ENCODE results near the gene C5orf22. TPM values are rescaled to one million over a fixed set of nuclear protein-coding genes. Genes with fewer than 3 reads are reported as not detected.
"Not testable (repeated sequence)": the region's sequence is repeated elsewhere in the genome, so short reads cannot be mapped to it uniquely, and the experiment has no call there.

C5orf22 gene
- total RNA-seq, 2 donors from 2014 or later: 17.0 to 22.5 TPM

DNA sequence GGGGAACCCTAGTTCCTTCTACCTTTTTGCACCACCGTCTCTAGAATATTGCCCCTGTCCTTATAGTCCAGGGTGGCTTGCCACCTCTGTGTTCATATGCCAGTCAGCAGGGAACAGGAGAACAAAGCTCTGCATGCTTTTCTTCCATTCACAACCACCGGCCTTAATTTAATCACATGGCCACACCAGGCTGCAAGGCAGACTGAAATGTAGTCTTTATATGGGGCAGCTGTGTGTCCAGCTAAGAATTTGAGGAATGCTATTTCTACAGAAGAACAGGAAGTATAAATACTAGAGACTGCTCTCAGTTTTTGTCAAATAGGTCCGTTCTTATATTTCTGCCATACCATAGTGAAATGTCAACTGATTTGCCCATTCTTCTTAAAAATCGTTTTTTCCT lies 5.8 kb downstream of the C5orf22 start:
- intact Hi-C loops (cut with DNase I): no loop called here
- ATAC-seq (no peak), DNase-seq (no peak)

DNA sequence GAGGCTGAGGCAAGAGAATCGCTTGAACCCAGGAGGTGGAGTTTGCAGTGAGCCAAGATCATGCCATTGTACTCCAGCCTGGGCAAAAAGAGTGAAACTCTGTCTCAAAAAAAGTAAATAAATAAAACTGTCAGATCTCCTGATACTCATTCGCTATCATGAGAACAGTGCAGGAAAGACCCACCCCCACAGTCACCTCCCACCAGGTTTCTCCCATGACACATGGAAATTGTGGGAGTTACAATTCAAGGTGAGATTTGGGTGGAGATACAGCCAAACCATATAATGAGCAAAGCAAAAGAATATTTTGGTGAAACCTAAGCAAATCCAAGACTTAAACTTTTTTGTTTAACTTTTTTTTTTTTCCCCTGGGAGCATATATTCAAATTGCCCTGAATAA lies 17.0 kb downstream of the C5orf22 start:
- DNase-seq; ATAC-seq; intact Hi-C loops (cut with DNase I): not testable (repeated sequence)

DNA sequence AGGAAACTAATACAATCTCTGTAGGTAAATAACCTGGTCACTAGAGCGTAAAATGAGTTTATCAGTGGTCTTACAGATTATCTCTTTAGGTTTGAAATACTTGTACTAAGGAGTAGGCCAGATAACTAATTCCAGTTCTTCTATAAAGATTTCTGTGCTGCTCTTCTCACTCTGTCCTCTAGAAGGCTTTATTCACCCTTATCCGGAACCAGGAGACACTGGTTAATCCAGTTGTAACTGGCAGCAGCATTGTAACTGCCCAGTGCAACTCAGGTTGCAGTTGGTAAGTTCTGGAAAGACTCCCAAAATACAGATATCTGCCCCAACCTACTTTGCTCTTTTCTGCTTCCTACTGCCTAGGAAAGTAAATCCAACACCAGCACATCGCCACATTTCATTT lies 19.8 kb downstream of the C5orf22 start:
- intact Hi-C loops (cut with DNase I): no loop called here

DNA sequence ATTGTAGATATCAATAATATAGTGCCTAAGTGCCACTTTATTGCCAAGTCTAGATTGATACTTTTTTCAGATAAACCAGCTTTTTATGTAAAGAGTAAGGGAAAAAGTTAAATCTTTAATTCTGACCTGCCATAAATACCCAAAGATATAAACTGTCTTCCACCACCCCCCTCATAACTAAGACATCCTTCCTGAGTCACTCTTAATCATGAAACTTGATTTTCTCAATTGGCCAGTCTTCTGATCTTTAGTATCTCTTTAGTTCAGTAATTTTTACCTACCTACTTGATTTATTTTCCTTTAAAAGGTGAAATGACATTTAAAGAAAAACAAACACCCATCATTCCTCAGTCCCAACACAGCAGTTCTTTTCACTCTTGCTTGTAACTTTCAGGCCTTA lies 21.8 kb downstream of the C5orf22 start:
- no peak for DNase-seq
- intact Hi-C loops (cut with DNase I): no loop called here
- ATAC-seq: no peak

More for the DNA sequence above, 19.8 kb downstream of the C5orf22 start:
- ATAC-seq: no peak
- DNase-seq: no peak

DNA sequence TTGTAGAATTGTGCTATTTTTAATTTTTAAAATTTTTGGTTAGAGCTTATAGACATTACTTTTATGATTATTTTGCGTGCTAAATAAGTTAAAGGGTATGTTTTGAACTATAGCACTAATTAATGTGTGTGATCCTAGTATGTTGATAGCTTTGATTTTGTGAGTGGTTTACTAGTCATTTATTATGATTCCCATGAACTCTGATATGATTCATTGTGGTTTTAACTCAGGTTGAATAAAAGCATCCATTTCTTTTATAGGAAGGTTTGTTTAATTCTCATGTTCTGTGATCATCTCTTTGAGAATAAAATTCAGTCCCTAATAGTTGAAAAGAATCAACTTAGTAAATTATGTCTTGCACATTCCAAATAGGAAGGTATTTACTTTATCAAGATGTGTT lies 22.5 kb downstream of the C5orf22 start:
- intact Hi-C loops (cut with DNase I): no loop called here
- ATAC-seq: no peak
- DNase-seq: no peak

- ATAC-seq (no peak), DNase-seq (no peak)
- intact Hi-C loops (cut with DNase I): no loop called here
Observed at GRCh38 chr5:31556461-31556860, 24.4 kb downstream of the C5orf22 start.

DNA sequence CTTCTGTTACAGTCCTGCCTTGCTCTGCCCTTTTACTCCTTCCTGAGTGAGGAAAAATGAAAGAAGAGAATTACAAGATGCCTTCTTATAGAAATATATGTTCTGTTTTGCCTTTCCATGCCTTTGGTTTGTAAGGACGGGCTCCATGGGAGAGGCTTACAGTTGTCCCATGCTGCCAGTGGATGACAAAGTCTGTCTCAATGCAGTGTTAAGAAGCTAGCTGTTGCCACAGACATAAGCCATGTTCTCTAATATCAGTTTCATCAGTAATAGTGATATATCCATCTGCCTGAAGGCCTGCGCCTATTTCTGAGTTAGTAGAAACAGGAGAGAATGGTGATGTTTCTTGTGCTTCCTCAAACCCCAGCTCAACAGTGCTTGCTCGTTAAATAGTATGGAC lies 27.8 kb downstream of the C5orf22 start:
- ATAC-seq: no peak
- intact Hi-C loops (cut with DNase I): no loop called here

DNA sequence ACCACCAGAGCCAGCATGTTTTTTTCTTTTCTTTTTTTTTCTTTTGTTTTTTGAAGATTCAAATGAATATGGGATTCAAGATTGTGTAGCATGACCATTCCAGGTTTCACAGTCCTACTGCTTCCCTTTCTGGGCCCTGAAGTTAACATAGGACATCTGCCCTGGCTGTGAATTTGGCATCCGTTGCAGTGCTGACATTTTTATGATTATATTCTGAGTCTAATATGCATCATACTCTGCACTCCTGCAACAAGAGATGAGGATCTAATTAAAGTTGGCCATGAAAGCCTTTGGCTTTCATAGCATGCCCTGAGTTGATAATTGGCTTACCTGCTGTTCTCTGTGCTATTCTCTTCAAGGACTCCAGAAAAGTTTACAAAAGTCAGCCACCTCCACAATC lies 29.8 kb downstream of the C5orf22 start:
- intact Hi-C loops (cut with DNase I): no loop called here
- DNase-seq: no peak
- no peak for ATAC-seq

More for the DNA sequence above, 27.8 kb downstream of the C5orf22 start:
- no peak for DNase-seq

- ATAC-seq: no peak
- DNase-seq: no peak
- intact Hi-C loops (cut with DNase I): no loop called here
Observed at GRCh38 chr5:31563216-31563615, 31.1 kb downstream of the C5orf22 start.

- intact Hi-C loops (cut with DNase I); DNase-seq; ATAC-seq: not testable (repeated sequence)
Observed at GRCh38 chr5:31566362-31566761, 34.3 kb downstream of the C5orf22 start.

DNA sequence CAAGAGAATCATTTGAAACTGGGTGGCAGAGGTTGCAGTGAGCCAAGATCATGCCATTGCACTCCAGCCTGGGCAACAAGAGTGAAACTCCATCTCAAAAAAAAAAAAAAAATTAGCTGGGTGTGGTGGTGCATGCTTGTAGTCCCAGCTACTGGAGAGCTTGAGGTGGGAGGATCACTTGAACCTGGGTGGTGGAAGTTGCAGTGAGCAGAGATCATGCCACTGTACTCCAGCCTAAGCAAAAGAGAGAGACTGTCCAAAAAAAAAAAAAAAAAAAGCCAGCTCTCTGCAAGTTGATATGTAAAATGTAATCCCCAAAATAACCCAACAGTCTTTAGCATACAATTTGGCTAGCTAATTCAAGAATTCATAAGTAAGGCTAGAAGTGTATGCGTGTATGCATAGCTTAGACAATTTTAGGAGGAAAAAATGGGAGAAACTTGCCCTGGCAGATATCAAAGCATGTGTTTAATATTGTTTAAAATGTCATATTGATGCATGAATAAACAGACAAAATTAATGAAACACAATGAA lies 36.3 kb downstream of the C5orf22 start:
- intact Hi-C loops (cut with DNase I): no loop called here
- no peak for DNase-seq
- no peak for ATAC-seq

DNA sequence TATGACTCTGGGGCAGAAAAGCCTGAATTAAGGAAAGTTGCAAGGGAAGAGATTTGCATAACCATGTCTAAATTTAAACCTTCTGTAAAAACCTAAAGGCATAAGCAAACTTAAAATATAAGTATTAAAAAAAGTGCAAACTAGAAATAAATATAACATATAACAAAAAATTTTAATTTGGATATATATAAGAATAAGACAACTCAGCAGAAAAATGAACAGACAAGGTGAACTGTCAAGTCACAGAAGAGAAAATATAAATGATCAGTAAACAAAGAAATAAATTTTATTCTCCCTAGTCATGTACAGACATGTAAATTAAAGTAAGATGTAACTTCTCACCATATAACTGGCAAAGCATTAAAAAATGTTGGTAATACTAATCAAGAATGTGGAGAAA lies 37.0 kb downstream of the C5orf22 start:
- no peak for ATAC-seq
- no peak for DNase-seq
- intact Hi-C loops (cut with DNase I): no loop called here

DNA sequence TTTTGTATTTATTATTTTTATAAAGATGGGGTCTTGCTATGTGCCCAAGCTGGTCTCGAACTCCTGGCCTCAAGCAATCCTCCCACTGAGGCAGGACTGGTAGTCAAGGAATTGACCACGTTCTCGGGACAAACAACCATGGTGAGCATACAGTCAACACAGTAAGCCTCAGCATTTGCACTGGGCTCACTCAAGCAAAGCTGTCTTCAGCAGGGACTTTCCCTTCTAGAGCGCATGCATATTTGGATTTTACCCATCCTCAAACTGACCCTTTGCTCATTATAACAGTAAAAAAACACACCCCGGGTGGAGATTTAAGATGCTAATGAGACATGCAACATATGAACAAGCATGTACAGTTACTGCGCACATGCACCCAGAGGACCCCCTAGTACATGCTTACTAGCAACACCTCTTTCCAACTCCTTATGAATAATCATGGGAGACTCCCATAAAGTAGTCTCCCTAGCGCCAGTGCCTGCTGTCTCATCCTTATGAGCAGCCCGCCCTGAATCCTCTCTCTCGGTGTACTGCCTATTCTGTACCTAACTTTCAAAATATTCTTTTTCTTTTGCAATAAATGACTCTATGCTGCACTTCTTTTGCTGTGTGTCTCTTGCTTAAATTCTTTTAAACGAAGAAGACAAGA lies 41.5 kb downstream of the C5orf22 start:
- DNase-seq (no peak), ATAC-seq (no peak)
- intact Hi-C loops (cut with DNase I): no loop called here

- no peak for ATAC-seq
- no peak for DNase-seq
- intact Hi-C loops (cut with DNase I): no loop called here
Observed at GRCh38 chr5:31574772-31575171, 42.7 kb downstream of the C5orf22 start.

DNA sequence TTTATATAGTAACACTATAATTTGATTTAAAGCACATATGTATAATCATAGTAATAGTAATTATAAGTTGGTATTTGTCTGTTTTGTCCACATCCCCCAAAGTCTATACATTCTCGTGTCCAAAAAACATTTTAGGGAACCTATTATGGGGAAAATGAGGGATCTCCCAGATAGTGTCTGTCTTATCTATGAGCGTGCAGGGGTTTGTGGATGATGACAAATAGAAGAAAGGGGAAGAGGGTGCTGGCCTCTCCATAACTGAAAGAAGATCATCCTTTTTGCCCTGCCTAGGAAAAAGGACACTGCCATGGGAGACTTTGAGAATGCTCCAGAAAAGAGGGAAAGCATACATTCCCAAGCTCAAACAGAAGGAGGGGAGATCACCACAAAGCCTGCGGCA lies 45.3 kb downstream of the C5orf22 start:
- ATAC-seq (no peak), DNase-seq (no peak)
- intact Hi-C loops (cut with DNase I): no loop called here

DNA sequence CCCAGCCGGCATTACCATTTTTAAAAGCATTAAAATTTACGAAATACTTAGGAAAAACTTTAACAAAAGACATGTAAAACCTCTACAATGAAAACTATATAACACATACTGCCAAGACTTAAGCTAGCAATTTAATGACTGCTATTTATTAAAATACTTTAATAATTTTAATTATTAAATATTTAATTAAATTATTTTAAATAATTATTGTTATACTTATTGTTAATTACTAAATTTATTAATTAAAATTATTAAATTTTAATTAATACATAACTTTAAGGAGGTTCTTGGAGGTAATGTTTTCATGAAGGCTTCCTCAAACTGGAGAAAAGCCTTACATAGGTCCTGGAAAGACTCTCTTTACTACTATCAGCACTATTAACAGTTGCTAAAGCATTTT lies 47.5 kb downstream of the C5orf22 start:
- ATAC-seq: no peak
- intact Hi-C loops (cut with DNase I): no loop called here
- no peak for DNase-seq

GRCh38 chr5:31581498-31582099 lies 49.5 kb downstream of the C5orf22 start:
- DNase-seq: no peak
- intact Hi-C loops (cut with DNase I): loop anchor here (2.0 to 5.0 kb wide), 4 partner anchors 226 to 511 kb away; no protein-coding TSS in a partner anchor
- peak in 1 of 2 donors; percentile 27 for ATAC-seq

DNA sequence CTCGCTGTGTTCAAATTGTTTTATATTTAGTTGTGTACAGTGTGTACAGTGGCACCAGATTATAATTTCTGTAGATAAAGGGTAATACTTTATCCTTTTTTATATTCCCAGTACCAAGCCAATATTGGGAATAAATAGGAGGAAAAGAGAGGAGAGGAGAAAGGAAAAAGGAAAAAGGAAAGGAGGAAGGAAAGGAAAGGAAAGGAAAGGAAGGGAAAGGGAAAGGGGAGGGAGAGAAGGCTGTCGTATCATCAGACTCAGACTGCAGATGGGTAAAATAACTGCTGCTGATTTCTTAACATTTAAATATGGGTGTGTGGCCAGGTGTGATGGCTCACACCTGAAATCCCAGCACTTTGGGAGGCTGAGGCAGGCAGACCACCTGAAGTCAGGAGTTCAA lies 51.0 kb downstream of the C5orf22 start:
- DNase-seq (no peak), ATAC-seq (no peak)
- intact Hi-C loops (cut with DNase I): loop anchor here (5.0 kb wide), 3 partner anchors 224 to 509 kb away; no protein-coding TSS in a partner anchor

DNA sequence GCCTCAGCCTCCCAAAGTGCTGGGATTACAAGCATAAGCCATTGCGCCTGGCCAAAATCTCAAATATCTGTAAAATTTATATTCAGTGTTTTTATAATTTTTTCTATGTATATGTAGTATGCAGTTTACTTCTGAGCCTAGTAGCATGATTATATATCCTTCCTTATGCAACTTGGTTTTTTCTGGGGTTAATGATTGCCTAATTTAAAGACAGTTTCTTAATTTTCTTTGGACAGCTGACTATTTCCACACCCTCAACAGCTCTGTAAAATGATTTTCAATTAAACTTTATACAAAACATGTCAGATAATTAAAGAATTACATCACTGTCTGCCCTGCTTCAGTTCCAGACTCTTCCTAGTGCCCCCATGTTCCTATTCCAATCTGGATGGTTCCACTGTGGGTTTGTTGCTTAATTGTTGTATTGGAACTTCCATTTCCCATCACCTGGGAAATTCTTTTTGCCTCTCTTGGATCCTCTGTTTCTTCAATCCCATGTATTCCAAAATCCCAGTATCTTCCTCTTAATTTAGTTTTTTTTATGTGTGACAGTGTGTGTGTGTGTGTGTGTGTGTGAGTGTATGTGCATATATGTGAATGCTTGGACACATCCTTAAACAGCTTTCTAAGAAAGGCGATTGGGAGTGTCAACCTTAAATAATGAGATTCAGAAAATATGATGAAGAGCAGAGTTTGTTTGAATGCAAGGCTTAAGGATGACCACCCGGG lies 53.2 kb downstream of the C5orf22 start:
- DNase-seq: no peak
- intact Hi-C loops (cut with DNase I): no loop called here

DNA sequence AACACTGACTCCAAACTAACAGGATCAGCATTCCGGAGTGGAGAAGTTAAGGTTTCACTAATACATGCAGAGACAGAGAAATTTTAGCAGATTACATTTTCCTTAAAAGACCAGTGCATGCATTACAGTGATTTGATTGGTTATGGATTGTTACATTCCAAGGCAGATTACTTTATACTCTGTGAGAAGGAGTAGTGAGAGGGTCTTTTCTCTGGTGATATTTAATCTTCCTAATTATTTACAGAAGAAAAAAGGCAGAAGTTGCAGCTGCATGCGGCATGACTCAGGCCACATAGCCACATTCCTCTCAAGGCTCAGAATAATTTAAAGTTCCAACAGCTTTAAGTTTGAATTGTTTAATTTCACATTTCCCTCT lies 53.8 kb downstream of the C5orf22 start:
- intact Hi-C loops (cut with DNase I): no loop called here
- DNase-seq (no peak), ATAC-seq (no peak)

More for the DNA sequence above, 53.2 kb downstream of the C5orf22 start:
- ATAC-seq: no peak
